ENCODE data around the gene SYNPO2. TPM values are rescaled to one million over a fixed set of nuclear protein-coding genes. Genes with fewer than 3 reads are reported as not detected.
A peak's percentile ranks its signal among the peaks of the same experiment; 100 is the strongest.

The SYNPO2 gene
- total RNA-seq, 1 donor from 2014 or later: 22.9 TPM

DNA sequence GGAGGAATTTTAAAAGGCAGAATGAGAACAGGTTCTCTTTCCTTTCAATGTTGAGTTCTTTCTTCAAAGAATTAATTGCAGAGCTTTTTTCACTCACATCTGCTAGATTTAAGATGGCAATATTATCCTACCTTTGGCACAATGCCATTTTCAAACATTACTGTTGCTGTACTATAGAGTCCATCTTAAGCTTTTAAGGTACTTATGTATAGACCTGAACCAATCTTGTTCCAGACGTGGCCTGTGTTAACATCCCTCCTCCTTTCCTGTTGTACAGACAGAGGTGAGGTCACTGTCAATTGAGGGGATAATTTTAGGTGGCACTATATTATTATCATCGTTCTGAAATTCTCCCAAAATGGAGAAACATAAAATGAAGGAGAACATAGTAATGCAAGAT is 194.0 kb downstream of the SYNPO2 start:
- peaks cover 12% of the 10 kb centered on the region for H3K4me1 Mint-ChIP-seq (ENCODE audit: unreplicated experiment)
- H3K27ac Mint-ChIP-seq: no peak overlapping the region
- H3K27me3 Mint-ChIP-seq: no peaks in the 10 kb centered on the region
- no peak for DNase-seq (ENCODE audit: extremely low spot score, unreplicated experiment)
- no peak for TF ChIP-seq CTCF (conservative IDR thresholded peaks at IDR 0.05)
- no peak overlapping the region for H3K4me3 Mint-ChIP-seq
- peaks cover 5% of the 10 kb centered on the region for H3K9me3 Mint-ChIP-seq
- no peaks in the 10 kb centered on the region for H3K36me3 Mint-ChIP-seq

GRCh38 chr4:119084513-119084912 is 195.9 kb downstream of the SYNPO2 start:
- Mint-ChIP-seq H3K4me1 (ENCODE audit: unreplicated experiment) (peaks cover 12% of the 10 kb centered on the region), H3K9me3 (peaks cover 5% of the 10 kb centered on the region), H3K36me3 (no peaks in the 10 kb centered on the region), H3K4me3 (no peak overlapping the region), H3K27ac (no peak overlapping the region), H3K27me3 (no peaks in the 10 kb centered on the region)
- TF ChIP-seq CTCF (conservative IDR thresholded peaks at IDR 0.05): no peak
- DNase-seq (ENCODE audit: extremely low spot score, unreplicated experiment): no peak

- peak; percentile 16 for TF ChIP-seq CTCF (conservative IDR thresholded peaks at IDR 0.05)
- DNase-seq (ENCODE audit: extremely low spot score, unreplicated experiment): no peak
These were observed 198.5 kb downstream of the SYNPO2 start for GRCh38 chr4:119087121-119087520.

GRCh38 chr4:119087656-119088055 is 199.0 kb downstream of the SYNPO2 start:
- DNase-seq (ENCODE audit: extremely low spot score, unreplicated experiment): no peak
- Mint-ChIP-seq H3K27me3 (no peaks in the 10 kb centered on the region), H3K4me3 (no peak overlapping the region), H3K9me3 (no peaks in the 10 kb centered on the region), H3K27ac (no peak overlapping the region), H3K36me3 (no peaks in the 10 kb centered on the region), H3K4me1 (ENCODE audit: unreplicated experiment) (no peaks in the 10 kb centered on the region)
- no peak for TF ChIP-seq CTCF (conservative IDR thresholded peaks at IDR 0.05)

More at GRCh38 chr4:119087121-119087520, 198.5 kb downstream of the SYNPO2 start:
- H3K36me3 Mint-ChIP-seq: no peaks in the 10 kb centered on the region
- H3K4me3 Mint-ChIP-seq: no peak overlapping the region
- H3K27me3 Mint-ChIP-seq: no peaks in the 10 kb centered on the region
- H3K9me3 Mint-ChIP-seq: no peaks in the 10 kb centered on the region
- H3K27ac Mint-ChIP-seq: peak overlapping the region; percentile 10
- peaks cover 1% of the 10 kb centered on the region for H3K4me1 Mint-ChIP-seq (ENCODE audit: unreplicated experiment)

DNA sequence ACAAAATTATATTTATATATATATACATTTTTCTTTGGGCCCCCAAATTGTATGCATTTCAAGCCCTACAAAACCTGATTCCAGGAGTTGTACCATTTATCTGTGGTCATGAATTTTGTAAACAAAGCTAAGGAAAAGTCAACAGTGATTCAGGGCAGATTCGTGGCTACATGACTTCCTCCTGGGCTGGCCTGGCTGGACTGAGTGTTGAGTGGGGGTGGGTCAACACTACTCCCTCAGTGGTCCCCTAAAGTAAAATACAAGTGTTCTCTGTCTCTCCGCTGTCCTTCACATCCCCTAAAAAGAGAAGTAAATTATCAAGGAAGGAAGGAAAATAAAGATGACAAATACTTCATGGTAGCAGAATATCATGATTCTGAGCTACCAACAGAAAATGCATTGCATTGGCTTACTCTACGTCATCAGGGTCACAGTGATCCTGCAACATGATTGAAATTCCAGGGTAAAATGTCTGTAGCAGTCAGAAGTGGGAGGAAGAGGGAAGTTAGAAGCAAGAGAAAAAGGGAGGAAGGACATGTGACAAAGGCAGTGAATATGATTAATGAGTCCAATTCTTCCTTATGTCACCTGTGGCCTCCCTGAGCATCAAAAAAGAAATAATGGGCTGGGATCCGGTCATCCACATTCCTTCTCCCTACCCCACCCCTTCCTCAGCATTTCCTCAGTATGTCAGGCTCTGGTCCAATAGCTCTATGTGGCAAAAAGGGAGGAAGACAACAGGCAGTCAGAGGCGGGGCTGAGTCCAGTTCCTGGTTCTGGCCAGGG is 204.6 kb downstream of the SYNPO2 start:
- Mint-ChIP-seq H3K9me3 (peaks cover 4% of the 10 kb centered on the region), H3K36me3 (no peaks in the 10 kb centered on the region), H3K27me3 (no peaks in the 10 kb centered on the region), H3K4me1 (ENCODE audit: unreplicated experiment) (peaks cover 4% of the 10 kb centered on the region), H3K27ac (peak overlapping the region; percentile 87), H3K4me3 (no peak overlapping the region)
- no peak for TF ChIP-seq CTCF (conservative IDR thresholded peaks at IDR 0.05)
- no peak for DNase-seq (ENCODE audit: extremely low spot score, unreplicated experiment)
